Activated CD4-positive, CD25-positive, alpha-beta regulatory T cell (primary cell): ENCODE results near the gene CAMSAP2.
A peak's percentile ranks its signal among the peaks of the same experiment; 100 is the strongest.

Experiments used
- DNase-seq, 4 experiments: peaks; one replicate each; lab custom pipeline; 2025; lab: John Stamatoyannopoulos, UW

Gene CAMSAP2

GRCh38 chr1:200850554-200850953 lies 111.9 kb downstream of the CAMSAP2 start:
- no peak for DNase-seq

GRCh38 chr1:200856716-200857357 lies 118.1 kb downstream of the CAMSAP2 start:
- no peak for DNase-seq

GRCh38 chr1:200857804-200858203 lies 119.1 kb downstream of the CAMSAP2 start:
- no peak for DNase-seq

GRCh38 chr1:200861937-200862647 lies 123.4 kb downstream of the CAMSAP2 start:
- no peak for DNase-seq

- DNase-seq: no peak
These were observed 124.2 kb downstream of the CAMSAP2 start for GRCh38 chr1:200862713-200863415.

- no peak for DNase-seq
These were observed 127.4 kb downstream of the CAMSAP2 start for GRCh38 chr1:200866116-200866515.

GRCh38 chr1:200866521-200866920 lies 127.8 kb downstream of the CAMSAP2 start:
- no peak for DNase-seq

- no peak for DNase-seq
These were observed 128.5 kb downstream of the CAMSAP2 start for GRCh38 chr1:200867018-200867811.

- DNase-seq: no peak
These were observed 130.7 kb downstream of the CAMSAP2 start for GRCh38 chr1:200869376-200869752.

GRCh38 chr1:200869753-200870391 lies 131.2 kb downstream of the CAMSAP2 start:
- no peak for DNase-seq

- DNase-seq: no peak
These were observed 133.9 kb downstream of the CAMSAP2 start, which contains the start of gene GPR25 for GRCh38 chr1:200872446-200873115. Gene GPR25 (plus strand): TSS chr1:200872981. CDS start chr1:200873038, 57 bp downstream.

- no peak for DNase-seq
These were observed 134.5 kb downstream of the CAMSAP2 start for GRCh38 chr1:200873116-200873670.

GRCh38 chr1:200873671-200874397 lies 135.1 kb downstream of the CAMSAP2 start:
- no peak for DNase-seq

- no peak for DNase-seq
These were observed 136.0 kb downstream of the CAMSAP2 start for GRCh38 chr1:200874694-200875093.

- no peak for DNase-seq
These were observed 136.7 kb downstream of the CAMSAP2 start for GRCh38 chr1:200875416-200875815.

- no peak for DNase-seq
These were observed 138.3 kb downstream of the CAMSAP2 start for GRCh38 chr1:200877010-200877409.

GRCh38 chr1:200877839-200878551 lies 139.3 kb downstream of the CAMSAP2 start:
- DNase-seq: peak in 1 of 4 experiments; percentile 25

GRCh38 chr1:200880212-200880611 lies 141.5 kb downstream of the CAMSAP2 start:
- DNase-seq: no peak

- DNase-seq: no peak
These were observed 144.4 kb downstream of the CAMSAP2 start for GRCh38 chr1:200883118-200883517.
